ENCODE measurements around the gene PLEKHO1.
"Not testable (repeated sequence)": the region's sequence is repeated elsewhere in the genome, so short reads cannot be mapped to it uniquely, and the experiment has no call there.

Gene PLEKHO1

GRCh38 chr1:150149271-150150132 is at the start of gene PLEKHO1:
TSS of gene PLEKHO1 (plus strand) at chr1:150149916. CDS start at chr1:150150258, 342 bp downstream.
- peak; percentile 87 for DNase-seq (ENCODE audit: low spot score)

- peak; percentile 41 for DNase-seq (ENCODE audit: low spot score)
Measured at GRCh38 chr1:150102986-150103385, 46.7 kb upstream of the PLEKHO1 start.

GRCh38 chr1:150106341-150106740 is 43.4 kb upstream of the PLEKHO1 start:
- peak; percentile 64 for DNase-seq (ENCODE audit: low spot score)

GRCh38 chr1:150109586-150109985 is 40.1 kb upstream of the PLEKHO1 start:
- DNase-seq (ENCODE audit: low spot score): peak; percentile 69

GRCh38 chr1:150110116-150110515 is 39.6 kb upstream of the PLEKHO1 start:
- DNase-seq (ENCODE audit: low spot score): peak; percentile 46

GRCh38 chr1:150111670-150112069 is 38.0 kb upstream of the PLEKHO1 start:
- DNase-seq (ENCODE audit: low spot score): no peak

- DNase-seq (ENCODE audit: low spot score): no peak
Measured at GRCh38 chr1:150115121-150115520, 34.6 kb upstream of the PLEKHO1 start.

GRCh38 chr1:150118716-150119115 is 31.0 kb upstream of the PLEKHO1 start:
- peak; percentile 35 for DNase-seq (ENCODE audit: low spot score)

GRCh38 chr1:150121236-150121862 is 28.4 kb upstream of the PLEKHO1 start:
- no peak for DNase-seq (ENCODE audit: low spot score)

GRCh38 chr1:150126811-150127210 is 22.9 kb upstream of the PLEKHO1 start:
- no peak for DNase-seq (ENCODE audit: low spot score)

- no peak for DNase-seq (ENCODE audit: low spot score)
Measured at GRCh38 chr1:150127464-150127863, 22.3 kb upstream of the PLEKHO1 start.

GRCh38 chr1:150127868-150128267 is 21.8 kb upstream of the PLEKHO1 start:
- DNase-seq (ENCODE audit: low spot score): no peak

- no peak for DNase-seq (ENCODE audit: low spot score)
Measured at GRCh38 chr1:150132372-150132771, 17.3 kb upstream of the PLEKHO1 start.

- DNase-seq (ENCODE audit: low spot score): no peak
Measured at GRCh38 chr1:150134537-150134936, 15.2 kb upstream of the PLEKHO1 start.

- not testable (repeated sequence) for DNase-seq (ENCODE audit: low spot score)
Measured at GRCh38 chr1:150135400-150135799, 14.3 kb upstream of the PLEKHO1 start.

GRCh38 chr1:150138044-150138443 is 11.7 kb upstream of the PLEKHO1 start:
- DNase-seq (ENCODE audit: low spot score): no peak

GRCh38 chr1:150141452-150141851 is 8.3 kb upstream of the PLEKHO1 start:
- no peak for DNase-seq (ENCODE audit: low spot score)

GRCh38 chr1:150142083-150142482 is 7.6 kb upstream of the PLEKHO1 start:
- DNase-seq (ENCODE audit: low spot score): no peak

GRCh38 chr1:150144606-150145005 is 5.1 kb upstream of the PLEKHO1 start:
- no peak for DNase-seq (ENCODE audit: low spot score)

GRCh38 chr1:150146016-150146415 is 3.7 kb upstream of the PLEKHO1 start:
- DNase-seq (ENCODE audit: low spot score): not testable (repeated sequence)

GRCh38 chr1:150146849-150147542 is 2.7 kb upstream of the PLEKHO1 start:
- DNase-seq (ENCODE audit: low spot score): no peak

GRCh38 chr1:150148837-150149270 is 862 bp upstream of the PLEKHO1 start:
- DNase-seq (ENCODE audit: low spot score): no peak

Data from CD4-positive, alpha-beta T cell treated with Interleukin-15 for 4 hours (primary cell).